MCF 10A (cell line): ENCODE results near the gene SLFN12L. TPM values are rescaled to one million over a fixed set of nuclear protein-coding genes. Genes with fewer than 3 reads are reported as not detected.

Source experiments
- BruUV-seq: library from RNA; stranded (reverse); fragments of 400-500 nt; replicated peaks from 2 replicates; lab custom pipeline; 2021; lab: Mats Ljungman, UMichigan
- CTCF ChIA-PET: fragments of 300-600 bp; sonication (Branson Sonifier 250); formaldehyde crosslinking; extraction: SDS; loops from one replicate; lab custom pipeline; 2021; ENCODE audit warnings: antibody characterized with exemption, inconsistent platforms; lab: Yijun Ruan, JAX
- POLR2A ChIA-PET: fragments of 300-600, 350-650 bp; sonication (Branson Sonifier 250); formaldehyde crosslinking; extraction: SDS; loops from one replicate; lab custom pipeline; 2020; ENCODE audit warnings: antibody characterized with exemption, inconsistent platforms; lab: Yijun Ruan, JAX
- DNase-seq: peaks from one replicate; pipeline ENCODE4 v3.0.0-alpha.2; 2018; ENCODE audit not compliant: unreplicated experiment
- H3K27ac Mint-ChIP-seq: one replicate; pipeline ENCODE4 v1.8.0; 2022; ENCODE audit warnings: mild to moderate bottlenecking, low read depth, mixed read lengths; ENCODE audit not compliant: unreplicated experiment
- H3K27me3 Mint-ChIP-seq: one replicate; pipeline ENCODE4 v1.8.0; 2022; ENCODE audit warnings: mixed read lengths; ENCODE audit not compliant: insufficient read depth, unreplicated experiment
- H3K36me3 Mint-ChIP-seq: one replicate; pipeline ENCODE4 v1.8.0; 2022; ENCODE audit warnings: mild to moderate bottlenecking, moderate library complexity, mixed read lengths; ENCODE audit not compliant: insufficient read depth, unreplicated experiment
- H3K4me1 Mint-ChIP-seq: one replicate; pipeline ENCODE4 v1.8.0; 2022; ENCODE audit warnings: mixed read lengths; ENCODE audit not compliant: insufficient read depth, unreplicated experiment
- H3K4me3 Mint-ChIP-seq: one replicate; pipeline ENCODE4 v1.8.0; 2022; ENCODE audit warnings: mild to moderate bottlenecking, moderate library complexity, mixed read lengths; ENCODE audit not compliant: unreplicated experiment
- H3K9me3 Mint-ChIP-seq: one replicate; pipeline ENCODE4 v1.8.0; 2022; ENCODE audit warnings: mixed read lengths; ENCODE audit not compliant: unreplicated experiment
- intact Hi-C: fragments of 100-400 bp; cut with micrococcal nuclease; formaldehyde crosslinking; loops from 2 replicates; pipeline ENCODE4 v1.14.1; 2022
- total RNA-seq: library from RNA; stranded (reverse); gene quantifications from 2 replicates; pipeline ENCODE4 v1.2.3, GENCODE V29; 2022
- TF ChIP-seq, protein P1 (sequence below): fragments of 200-600 bp; IDR thresholded peaks from one replicate; pipeline ENCODE4 v1.8.0; 2022; ENCODE audit warnings: antibody characterized with exemption, mild to moderate bottlenecking; ENCODE audit not compliant: unreplicated experiment

The SLFN12L gene
- total RNA-seq, 1 experiment from 2014 or later: 0.35 TPM

GRCh38 chr17:35578197-35578928 lies 40.9 kb upstream of the SLFN12L start, which contains the start of gene PEX12:
Gene PEX12 (minus strand): TSS chr17:35578571. CDS start chr17:35578021, 550 bp downstream.
- Mint-ChIP-seq H3K9me3 (no peaks in the 10 kb centered on the region), H3K36me3 (peaks cover 14% of the 10 kb centered on the region), H3K27ac (peak within 1 kb of the TSS; percentile 92), H3K4me1 (no peaks in the 10 kb centered on the region), H3K27me3 (no peaks in the 10 kb centered on the region), H3K4me3 (peak within 1 kb of the TSS; percentile 89)
- peak; percentile 94 for DNase-seq
- TF ChIP-seq, protein P1, sequence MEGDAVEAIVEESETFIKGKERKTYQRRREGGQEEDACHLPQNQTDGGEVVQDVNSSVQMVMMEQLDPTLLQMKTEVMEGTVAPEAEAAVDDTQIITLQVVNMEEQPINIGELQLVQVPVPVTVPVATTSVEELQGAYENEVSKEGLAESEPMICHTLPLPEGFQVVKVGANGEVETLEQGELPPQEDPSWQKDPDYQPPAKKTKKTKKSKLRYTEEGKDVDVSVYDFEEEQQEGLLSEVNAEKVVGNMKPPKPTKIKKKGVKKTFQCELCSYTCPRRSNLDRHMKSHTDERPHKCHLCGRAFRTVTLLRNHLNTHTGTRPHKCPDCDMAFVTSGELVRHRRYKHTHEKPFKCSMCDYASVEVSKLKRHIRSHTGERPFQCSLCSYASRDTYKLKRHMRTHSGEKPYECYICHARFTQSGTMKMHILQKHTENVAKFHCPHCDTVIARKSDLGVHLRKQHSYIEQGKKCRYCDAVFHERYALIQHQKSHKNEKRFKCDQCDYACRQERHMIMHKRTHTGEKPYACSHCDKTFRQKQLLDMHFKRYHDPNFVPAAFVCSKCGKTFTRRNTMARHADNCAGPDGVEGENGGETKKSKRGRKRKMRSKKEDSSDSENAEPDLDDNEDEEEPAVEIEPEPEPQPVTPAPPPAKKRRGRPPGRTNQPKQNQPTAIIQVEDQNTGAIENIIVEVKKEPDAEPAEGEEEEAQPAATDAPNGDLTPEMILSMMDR: no peak
- CTCF ChIA-PET: interaction anchor here (0.7 to 1.9 kb wide), 8 partner anchors 9 to 452 kb away, joined by 3 to 9 read pairs (median 4); partner anchors contain the start of gene AP2B1
- POLR2A ChIA-PET: interaction anchor here (0.7 to 7.6 kb wide), 25 partner anchors 9 to 556 kb away, joined by 3 to 327 read pairs (median 4); partner anchors contain the start of genes AP2B1, SLFN12, SLFN5 and TAF15
- no TSS peak for BruUV-seq
- intact Hi-C loops: no loop called here

DNA sequence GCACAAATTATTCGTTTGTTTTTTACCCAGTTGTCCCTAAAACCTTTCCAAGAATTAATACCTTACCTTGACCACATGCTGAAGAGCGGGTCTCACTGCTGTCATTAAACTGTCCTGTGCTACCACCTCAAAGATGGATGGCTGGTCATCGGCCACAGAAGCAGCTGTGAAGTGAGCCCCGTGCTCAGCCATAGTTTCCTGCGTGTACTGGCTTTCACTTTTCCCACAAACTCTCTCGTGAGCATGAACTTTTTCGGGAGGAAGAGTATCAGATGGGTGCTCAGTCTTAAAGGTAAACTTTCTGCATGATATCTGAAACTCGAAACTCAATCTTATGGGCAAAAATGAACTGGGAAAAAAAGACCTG lies 40.3 kb upstream of the SLFN12L start:
- BruUV-seq: TSS peak; percentile 79
- intact Hi-C loops: no loop called here

DNA sequence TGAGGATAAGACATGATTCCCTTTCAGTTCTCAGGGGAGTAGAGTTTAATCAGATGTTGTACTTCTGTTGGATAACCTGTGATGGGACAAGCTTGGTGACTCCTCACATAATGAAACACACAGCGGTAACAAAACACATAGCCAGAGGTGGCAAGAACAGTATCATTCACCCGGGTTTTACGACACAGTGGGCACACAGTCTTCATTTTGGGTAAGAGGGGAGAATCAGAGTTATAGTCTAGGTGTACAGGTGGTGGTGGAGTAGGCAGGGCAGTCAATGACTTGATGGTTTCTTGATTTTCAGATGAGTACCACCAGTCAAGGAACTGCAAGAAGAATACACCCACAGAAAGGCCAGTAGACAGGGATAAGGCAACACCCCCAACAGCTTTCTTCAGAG lies 38.3 kb upstream of the SLFN12L start:
- H3K9me3 Mint-ChIP-seq: no peaks in the 10 kb centered on the region
- H3K4me1 Mint-ChIP-seq: peaks cover 1% of the 10 kb centered on the region
- H3K4me3 Mint-ChIP-seq: no peak overlapping the region
- BruUV-seq: no TSS peak
- H3K27ac Mint-ChIP-seq: no peak overlapping the region
- no peaks in the 10 kb centered on the region for H3K27me3 Mint-ChIP-seq
- ChIA-PET POLR2A (interaction anchor here (1.0 to 7.6 kb wide), 4 partner anchors 7 to 18 kb away, joined by 3 to 327 read pairs (median 56); partner anchors contain the start of gene AP2B1), CTCF (interaction anchor here (0.6 to 0.8 kb wide), 3 partner anchors 146 to 1375 kb away, joined by 3 to 4 read pairs (median 4); no protein-coding TSS in a partner anchor)
- no peak for DNase-seq
- H3K36me3 Mint-ChIP-seq: peaks cover 16% of the 10 kb centered on the region
- TF ChIP-seq, protein P1: no peak
- intact Hi-C loops: no loop called here

More for the DNA sequence above, 40.3 kb upstream of the SLFN12L start:
- POLR2A ChIA-PET: interaction anchor here (0.7 to 7.6 kb wide), 16 partner anchors 9 to 555 kb away, joined by 3 to 327 read pairs (median 4); partner anchors contain the start of genes AP2B1, SLFN12, SLFN5 and TAF15
- peak overlapping the region; percentile 92 for H3K27ac Mint-ChIP-seq
- CTCF ChIA-PET: interaction anchor here (1.2 to 1.9 kb wide), 3 partner anchors 9 to 193 kb away, joined by 3 to 9 read pairs (median 5); partner anchors contain the start of gene AP2B1
- peak overlapping the region; percentile 89 for H3K4me3 Mint-ChIP-seq
- TF ChIP-seq, protein P1: no peak
- DNase-seq: no peak
- H3K36me3 Mint-ChIP-seq: peaks cover 14% of the 10 kb centered on the region
- no peaks in the 10 kb centered on the region for H3K27me3 Mint-ChIP-seq
- no peaks in the 10 kb centered on the region for H3K4me1 Mint-ChIP-seq
- no peaks in the 10 kb centered on the region for H3K9me3 Mint-ChIP-seq

GRCh38 chr17:35569405-35569804 lies 31.9 kb upstream of the SLFN12L start:
- Mint-ChIP-seq H3K9me3 (no peaks in the 10 kb centered on the region), H3K27me3 (peaks cover 9% of the 10 kb centered on the region), H3K4me3 (peak overlapping the region; percentile 77), H3K36me3 (peaks cover 21% of the 10 kb centered on the region), H3K4me1 (peaks cover 22% of the 10 kb centered on the region), H3K27ac (peak overlapping the region; percentile 59)
- TF ChIP-seq, protein P1: no peak
- ChIA-PET CTCF (interaction anchor here (0.6 to 1.5 kb wide), 2 partner anchors 11 to 257 kb away, joined by 3 to 5 read pairs; no protein-coding TSS in a partner anchor), POLR2A (interaction anchor here (0.7 to 5.0 kb wide), 5 partner anchors 9 to 1365 kb away, joined by 3 to 108 read pairs (median 28); partner anchors contain the start of genes AP2B1, PEX12 and SLFN5)
- no TSS peak for BruUV-seq
- intact Hi-C loops: no loop called here
- DNase-seq: no peak
